Left renal pelvis (tissue), 4 donors: Measurements from ENCODE around the gene OPN4. TPM values are rescaled to one million over a fixed set of nuclear protein-coding genes. Genes with fewer than 3 reads are reported as not detected.

Source experiments
- DNase-seq, 4 donors: peaks; one replicate each; pipeline ENCODE4 v3.0.0-alpha.2; 2013; ENCODE audit warnings: low read depth in 4 of 4, low spot score in 3 of 4
- polyA plus RNA-seq, 4 donors: library from polyadenylated mRNA; unstranded; fragments of 120-200 nt; gene quantifications; one replicate each; pipeline ENCODE4 v1.2.1, GENCODE V29; 2013; ENCODE audit not compliant: insufficient read length in 4 of 4

OPN4 gene
- polyA plus RNA-seq, 4 donors, result not detected

DNA sequence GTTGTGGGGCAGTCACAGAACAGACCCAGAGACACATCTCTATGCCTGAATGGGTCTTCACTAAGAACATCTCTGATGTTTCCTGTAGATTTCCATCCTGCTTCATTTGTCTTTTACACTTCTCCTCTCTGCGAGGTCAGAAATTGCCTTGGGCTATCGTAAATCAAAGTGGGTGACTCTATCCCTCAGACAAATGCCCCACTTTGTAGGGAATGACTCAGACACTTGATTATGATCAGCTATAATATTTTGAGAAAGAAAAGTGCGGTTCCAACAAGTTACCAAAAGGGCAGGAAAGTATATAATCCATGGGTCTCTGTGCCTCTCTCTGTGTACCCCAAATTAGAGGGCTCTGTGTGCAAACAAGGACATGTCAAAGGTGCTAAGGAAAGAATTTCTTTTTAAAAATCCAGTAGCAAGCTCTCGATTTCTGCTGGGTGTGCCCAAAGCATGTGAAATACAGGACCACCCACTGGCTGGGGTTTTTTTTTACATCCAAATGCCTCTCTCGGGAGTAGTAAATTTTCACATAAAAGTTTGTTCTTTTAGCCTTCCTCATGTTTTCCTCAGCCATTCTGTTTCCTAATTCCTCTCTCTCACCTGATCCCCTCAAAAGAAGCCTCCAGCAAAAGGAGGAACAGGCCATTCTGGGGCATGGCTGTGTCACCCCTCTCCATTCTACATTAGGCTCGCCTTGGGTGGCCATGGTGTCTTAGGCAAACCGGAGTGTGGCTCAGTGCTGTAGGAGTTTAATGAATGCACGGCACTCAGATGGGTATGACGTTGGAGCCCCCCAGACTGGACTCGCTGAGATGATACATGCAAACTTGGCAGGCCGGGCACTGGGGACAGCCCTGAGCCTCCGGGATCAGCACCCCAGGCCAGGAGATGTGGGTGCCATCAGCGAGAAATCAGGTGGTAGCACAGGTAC is 6.3 kb upstream of the OPN4 start:
- DNase-seq, result no peak

DNA sequence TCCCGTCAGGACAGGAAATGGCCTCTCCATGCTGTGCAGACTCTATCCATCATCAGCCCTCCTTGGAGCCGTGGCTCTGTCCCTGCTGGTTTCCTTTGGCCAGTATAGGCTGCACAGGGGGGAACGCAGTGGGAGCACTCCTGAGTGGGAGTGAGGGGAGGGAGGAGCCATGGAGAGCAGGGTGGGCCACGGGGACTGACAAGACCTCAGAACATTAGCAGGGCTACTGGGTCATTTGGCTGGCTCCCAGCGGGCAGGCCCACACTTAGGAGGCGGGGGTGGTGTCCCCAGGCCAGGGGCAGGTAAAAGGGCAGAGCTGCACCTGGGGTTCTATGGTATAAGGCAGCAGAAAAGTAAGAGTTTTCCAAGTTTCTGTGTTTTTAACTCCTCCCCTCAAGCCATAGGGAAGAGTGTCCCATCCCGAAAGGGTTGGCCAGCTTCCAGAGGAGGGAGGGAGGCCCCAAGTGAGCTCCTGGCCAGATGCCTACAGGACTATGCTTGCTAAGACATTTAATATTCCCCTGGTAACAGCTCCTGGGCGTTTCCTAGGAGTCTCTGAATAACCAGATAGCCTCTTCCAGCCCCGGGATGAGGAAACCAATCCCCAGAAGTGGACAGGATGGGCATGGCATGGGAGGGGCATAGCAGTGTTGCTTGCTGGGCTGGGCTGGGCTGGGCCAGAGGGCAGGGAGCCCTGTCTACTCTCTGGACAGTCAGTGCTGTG is 5.5 kb upstream of the OPN4 start:
- no peak for DNase-seq

DNA sequence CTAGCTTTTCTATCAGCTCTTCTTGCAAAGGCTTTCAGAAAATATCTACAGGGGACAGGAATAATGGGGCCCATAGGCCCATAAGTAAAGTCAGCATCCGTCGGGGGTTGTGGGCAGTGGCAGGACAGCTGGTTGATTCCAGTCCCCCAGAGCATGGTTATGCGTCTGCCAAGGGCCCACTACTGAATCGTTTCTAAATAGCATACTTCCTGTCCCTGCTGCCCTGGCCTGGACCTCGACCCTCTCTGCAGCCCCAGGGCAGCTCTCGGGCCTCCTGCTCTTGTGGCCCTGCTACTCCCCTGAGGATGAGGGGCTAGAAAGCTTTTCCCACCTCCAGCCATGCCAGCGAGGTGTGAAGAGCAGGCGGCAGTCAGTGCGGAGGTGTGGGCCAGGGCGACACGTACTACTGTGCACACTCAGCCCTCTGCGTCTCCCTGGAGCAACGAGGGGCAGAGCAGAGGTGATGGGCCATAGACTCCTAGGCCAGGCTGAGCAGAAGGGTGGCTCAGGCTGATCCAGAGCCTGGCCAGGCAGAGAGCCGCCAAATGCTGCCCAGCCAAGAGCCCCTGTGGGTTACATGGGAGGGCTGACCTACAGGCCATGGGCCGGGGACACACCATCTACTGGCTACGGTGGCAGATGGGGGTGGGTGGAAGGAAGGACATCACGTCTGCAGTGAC is 4.7 kb upstream of the OPN4 start:
- DNase-seq, result no peak

DNA sequence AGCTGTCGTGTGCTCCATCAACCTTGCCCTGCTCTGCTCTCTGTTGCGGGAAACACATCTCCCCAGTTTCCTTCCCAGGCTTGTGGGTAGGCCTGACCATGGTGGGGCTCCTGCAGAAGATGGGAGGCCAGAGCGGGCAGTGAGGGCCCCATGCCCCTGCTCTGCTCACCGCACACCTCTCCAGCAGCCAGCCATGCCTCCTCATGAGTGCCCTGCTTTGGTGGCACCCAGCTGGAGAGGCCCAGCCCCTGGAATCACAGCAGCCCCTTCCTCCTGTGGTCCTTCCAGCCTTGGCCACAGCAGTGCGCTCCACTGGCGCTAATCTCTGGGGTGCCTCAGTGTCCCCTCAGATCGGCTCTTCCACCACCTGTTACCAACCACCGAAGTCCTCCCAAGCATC is 4.2 kb upstream of the OPN4 start:
- no peak for DNase-seq

DNA sequence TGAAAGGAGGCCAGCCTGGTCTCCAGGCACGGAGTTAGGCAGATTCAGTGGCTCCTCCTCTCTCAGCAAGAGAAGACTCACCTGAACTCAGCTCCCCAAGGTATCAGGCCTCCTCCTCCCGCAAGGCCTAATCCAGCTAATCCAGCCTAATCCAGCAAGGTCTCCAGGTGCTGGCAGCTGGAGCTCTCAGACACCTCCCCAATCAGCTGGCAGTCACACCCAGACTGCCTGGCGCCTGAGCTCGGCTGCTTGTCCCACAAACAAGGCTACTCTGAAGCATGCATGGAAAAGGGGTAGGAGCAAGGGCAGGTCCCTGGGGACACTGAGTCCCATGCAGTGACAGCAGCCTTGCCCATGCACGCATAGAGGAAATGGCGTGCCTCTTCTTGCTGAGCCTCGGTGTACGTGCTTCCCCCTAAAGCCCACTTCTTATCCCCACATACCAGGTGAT is 3.3 kb upstream of the OPN4 start:
- no peak for DNase-seq

DNA sequence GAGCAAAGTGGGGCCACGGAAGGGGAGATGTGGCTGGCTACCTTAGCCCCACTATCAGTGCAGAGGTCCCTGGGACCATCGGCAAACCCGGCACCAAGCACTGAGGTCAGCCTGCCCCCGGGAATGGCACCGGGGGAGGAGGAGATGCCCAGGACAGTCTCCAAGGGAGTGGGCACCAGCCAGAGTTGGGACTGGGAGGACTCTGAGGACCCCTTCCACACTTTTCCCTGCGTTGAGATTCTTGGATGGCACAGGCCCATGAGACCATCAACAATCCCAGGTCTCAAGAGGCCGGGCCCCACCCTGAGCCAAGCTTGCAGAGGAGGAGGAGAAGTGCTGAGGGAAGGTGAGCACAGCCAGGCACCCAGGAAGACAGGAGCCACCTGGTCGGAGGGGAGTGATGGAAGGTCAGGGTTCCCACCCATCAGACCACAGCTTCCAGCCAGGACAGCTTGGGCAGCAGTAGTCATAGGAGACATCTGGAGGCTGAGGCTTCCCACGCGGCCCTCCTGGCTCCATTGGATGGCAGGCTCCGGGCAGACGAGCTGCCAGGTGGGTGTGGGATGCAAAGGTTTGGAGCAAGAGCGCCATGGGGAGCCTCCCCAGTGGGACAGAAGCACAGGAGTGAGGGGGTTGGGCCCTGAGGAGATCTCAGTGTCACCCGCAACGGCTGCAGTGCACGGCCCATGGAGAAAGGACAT is 2.6 kb upstream of the OPN4 start:
- DNase-seq, result no peak

DNA sequence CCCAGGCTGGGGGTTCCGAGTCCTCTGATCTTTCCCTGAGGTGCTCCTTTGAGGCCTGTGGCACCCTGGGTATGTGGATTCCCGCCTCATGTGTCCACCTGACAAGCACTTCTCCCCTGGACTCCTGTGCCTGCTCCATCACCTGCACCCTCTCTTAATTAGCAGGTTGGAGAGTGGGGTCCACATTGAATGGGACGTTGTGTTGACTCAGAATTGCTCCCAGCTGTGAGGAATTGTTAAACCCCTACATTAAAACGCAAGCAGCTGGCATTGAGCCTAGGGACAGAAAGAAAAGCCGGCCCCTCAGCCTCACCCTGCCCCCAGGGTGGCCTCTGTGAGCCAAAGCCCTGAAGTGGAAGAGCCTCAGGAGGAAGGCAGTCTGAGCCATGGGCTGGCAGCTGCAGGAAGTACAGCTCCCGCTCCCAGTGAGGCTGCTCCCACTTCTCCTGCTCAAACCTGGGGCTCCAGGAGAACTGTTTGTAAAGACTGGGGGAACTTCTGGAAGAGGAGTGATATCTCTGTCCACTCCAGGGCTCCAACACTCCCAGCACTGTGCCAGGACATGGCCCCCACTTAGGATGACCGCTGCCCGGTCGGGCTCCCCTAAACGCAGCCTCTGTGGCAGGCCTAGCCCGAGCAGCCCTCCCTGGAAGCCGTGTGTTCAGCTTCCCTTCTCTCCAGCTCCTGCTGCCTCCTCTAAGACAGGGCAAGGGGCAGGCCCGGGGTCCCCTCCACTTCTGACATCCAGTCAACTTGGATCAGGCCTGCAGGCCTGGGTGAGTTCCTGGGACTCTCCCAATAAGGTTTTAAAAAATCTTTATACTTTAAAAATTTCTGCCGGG is 1.8 kb upstream of the OPN4 start:
- DNase-seq, result no peak

DNA sequence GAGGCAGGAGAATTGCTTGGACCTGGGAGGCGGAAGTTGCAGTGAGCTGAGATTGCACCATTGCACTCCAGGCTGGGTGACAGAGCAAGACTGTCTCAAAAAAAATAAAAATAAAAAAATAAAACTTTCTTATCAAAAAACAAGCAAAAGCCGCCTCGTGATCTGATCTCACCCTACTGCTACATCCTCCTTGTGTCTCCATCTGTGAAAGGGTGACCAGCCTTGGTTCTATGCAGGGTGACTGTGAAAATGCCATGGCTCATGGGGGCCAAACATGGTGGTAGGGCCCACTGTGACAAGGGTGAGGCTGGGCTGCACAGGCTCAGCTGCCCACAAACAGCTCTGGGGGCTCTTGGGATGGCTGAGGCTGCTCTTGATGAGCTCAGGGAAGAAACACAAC is 968 bp upstream of the OPN4 start:
- DNase-seq, result no peak

DNA sequence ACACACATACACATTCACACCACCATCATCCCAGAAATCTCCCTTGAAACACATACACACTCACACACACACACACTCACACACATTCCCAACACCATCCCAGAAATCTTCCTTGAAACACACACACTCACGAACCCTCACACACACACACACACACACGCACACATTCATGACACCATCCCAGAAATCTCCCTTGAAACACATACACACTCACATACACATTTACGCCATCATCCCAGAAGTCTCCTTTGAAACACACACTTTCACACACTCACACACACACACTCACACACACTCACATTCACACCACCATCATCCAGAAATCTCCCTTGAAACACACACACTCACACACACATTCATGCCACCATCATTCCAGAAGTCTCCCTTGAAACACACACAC is 360 bp upstream of the OPN4 start:
- no peak for DNase-seq

DNA sequence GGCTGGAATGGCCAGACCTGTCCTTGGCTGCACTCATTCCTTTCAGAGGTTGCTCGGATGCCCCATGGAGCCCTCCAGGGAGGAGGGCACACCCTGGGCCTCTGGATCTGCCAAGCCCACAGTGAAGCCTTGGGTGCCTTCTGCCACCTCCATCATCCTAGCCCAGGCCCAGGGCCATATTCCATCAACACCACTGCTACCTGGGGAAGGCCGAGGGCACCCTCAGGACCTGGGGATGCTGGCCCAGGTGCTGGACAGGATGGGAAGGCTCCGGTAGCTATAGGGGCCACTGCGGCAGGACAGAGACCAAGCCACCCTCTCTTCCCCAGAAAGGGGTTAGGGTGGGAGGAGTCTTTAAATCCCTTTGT is 810 bp downstream of the OPN4 start:
- DNase-seq, result no peak

DNA sequence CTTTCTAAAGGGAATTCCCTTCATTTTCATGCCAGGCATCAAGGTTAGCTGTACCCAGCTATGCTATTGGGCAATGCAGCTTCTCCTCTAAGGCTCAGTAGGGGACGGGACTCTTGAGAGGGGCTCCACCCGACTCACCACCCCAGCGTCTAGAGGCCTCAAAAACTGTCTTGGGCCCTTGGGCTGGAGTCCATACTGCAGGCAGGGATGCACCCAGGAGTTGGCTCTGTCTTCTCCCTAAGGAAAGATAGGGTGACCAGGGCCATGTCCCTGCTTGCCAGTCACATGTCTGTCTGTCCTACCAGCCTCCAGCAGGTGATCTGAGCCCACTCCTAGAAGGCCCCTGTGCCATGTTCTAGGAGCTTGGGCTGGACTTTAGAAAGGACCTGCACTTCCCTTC is 1.2 kb downstream of the OPN4 start:
- no peak for DNase-seq

DNA sequence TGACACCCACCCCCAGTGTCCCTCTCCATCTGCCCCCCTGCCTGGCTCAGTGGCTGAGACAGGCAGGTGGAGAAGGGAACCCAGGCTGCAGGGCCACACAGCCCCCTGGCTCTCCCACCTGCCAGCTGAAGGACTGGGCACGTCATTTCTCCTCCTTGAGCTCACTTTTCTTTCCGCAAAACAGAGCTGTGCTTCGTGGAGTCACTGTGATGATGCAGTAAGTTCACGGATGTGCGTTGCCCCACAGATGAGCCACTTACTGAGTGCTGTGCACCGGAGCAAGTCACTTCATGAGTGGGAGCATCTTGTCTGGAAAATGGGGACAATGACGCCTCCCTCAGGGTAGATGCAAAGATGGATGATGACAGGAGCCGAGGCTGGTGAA is 2.7 kb downstream of the OPN4 start:
- no peak for DNase-seq

DNA sequence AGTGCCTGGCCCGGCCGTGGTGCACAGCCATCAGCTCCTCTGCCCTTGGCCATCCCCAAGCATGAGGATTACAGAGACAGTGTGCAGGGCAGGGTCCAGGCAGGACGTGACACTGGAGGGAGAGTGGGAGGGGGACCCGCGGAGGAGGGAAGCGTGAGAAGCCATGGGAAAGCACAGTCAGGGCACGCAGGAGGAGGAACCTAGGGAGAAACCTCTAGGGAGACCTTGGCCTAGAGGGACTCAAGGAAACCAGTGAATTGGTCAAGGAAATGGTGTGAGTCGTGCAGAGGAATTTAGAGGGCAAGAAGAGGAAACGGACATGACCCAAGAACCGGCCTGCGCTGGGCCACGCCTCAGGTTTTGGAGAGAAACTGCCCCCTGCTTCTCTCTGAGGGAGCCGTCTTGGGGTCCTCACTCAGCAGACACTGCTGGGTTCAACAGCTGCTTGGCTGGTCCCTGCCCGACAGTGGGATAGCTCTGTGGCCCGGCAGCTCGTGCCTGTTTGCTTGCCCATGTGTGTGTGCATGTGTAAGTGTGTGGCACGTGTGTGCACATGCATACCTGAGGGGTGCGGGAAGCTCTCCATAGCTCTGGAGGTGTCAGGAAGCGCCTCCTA is 3.2 kb downstream of the OPN4 start:
- DNase-seq, result no peak

DNA sequence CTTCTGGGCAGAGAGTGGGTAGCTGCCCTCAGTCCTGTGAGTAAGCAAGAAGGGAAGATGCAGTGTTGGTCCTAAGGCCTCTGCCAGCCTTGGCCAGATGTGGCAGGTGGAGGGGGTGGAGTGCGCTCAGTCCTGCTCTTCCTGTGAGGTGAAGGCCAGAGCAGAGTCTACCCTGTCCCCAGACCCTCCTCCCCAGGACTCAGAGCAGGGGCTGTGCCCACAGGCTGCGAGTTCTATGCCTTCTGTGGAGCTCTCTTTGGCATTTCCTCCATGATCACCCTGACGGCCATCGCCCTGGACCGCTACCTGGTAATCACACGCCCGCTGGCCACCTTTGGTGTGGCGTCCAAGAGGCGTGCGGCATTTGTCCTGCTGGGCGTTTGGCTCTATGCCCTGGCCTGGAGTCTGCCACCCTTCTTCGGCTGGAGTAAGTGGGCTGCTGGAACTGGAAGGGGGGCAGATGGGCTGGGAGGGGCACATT is 4.0 kb downstream of the OPN4 start:
- DNase-seq, result no peak

DNA sequence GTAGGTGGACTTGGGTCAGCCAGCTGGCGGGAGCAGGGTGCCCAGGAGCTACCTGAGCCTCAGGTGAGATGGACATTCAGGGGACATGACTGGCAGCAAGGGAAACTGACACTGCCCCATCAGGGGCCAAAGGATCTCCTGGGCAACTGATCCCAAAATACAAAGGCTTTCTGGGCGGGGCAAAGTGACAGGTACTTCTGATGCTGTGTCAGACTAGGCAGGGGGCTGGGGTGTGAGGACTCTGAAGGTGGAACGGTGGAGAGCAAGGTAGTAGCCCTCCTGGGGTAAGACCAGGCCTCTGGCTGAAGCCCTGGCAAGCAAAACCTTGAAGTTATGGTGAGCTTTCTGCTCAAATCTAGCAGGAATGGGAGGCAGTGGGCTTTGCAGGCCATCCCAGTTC is 4.4 kb downstream of the OPN4 start:
- no peak for DNase-seq

DNA sequence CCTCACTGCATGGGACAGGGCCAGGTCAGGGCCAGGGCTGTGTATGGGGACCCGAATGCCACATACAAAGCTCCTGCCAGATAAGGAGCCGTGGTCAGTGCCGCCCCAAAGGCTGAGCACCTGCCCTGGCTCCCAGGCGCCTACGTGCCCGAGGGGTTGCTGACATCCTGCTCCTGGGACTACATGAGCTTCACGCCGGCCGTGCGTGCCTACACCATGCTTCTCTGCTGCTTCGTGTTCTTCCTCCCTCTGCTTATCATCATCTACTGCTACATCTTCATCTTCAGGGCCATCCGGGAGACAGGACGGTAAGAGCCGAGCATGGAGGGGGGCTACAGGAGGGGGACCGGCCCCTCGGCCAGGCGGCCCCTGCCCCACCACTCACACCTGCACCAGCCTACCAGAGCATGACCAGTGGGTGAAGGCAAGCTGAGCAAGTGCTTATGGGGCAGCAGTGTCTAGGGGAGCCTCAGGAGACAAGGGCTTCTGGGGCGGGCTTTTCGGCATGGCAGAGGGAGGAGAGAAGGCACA is 4.9 kb downstream of the OPN4 start:
- DNase-seq, result no peak

DNA sequence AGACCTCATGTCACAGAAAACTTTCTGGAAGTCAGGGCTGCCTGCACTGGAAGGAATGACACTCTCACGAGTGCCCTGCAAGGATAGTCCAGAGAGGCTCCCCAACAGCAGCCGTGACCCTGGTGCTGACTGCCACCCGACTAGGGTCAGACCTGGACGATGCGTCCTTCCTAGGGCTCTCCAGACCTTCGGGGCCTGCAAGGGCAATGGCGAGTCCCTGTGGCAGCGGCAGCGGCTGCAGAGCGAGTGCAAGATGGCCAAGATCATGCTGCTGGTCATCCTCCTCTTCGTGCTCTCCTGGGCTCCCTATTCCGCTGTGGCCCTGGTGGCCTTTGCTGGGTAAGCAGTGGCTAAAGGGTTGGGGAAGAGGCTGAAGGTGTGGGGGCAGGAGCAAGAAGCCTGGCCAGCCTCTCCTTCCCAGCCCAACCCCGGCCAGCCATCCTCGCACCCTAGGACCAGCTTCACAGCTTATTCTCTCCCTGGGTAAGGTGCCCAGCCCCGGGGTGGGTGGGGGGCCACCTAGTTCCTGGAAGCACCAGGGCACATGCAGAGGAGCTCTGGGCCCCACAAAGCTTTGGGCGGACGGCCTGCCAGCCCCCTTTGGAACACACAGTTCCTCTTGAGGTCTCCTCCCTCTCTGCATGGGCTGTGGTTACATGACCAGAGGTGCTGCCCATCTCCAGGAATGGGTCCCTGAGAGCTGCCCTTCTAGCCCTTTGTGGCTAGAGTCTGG is 5.5 kb downstream of the OPN4 start:
- no peak for DNase-seq
